Hematopoietic multipotent progenitor cell (in vitro differentiated cells): ENCODE results near the gene GOLGA6L9. TPM values are rescaled to one million over a fixed set of nuclear protein-coding genes. Genes with fewer than 3 reads are reported as not detected.
A peak's percentile ranks its signal among the peaks of the same experiment; 100 is the strongest.
"Not testable (repeated sequence)": the region's sequence is repeated elsewhere in the genome, so short reads cannot be mapped to it uniquely, and the experiment has no call there.

Source experiments
- DNase-seq, 3 donors: peaks; one replicate each; pipeline ENCODE4 v3.0.0-alpha.2; 2011 to 2015; ENCODE audit warnings: low read depth in 2 of 3, low spot score in 2 of 3
- total RNA-seq: library from RNA; depleted of rRNA; stranded (reverse); fragments of >200 nt; gene quantifications from one replicate; pipeline ENCODE4 v1.2.3, GENCODE V29; 2012

The GOLGA6L9 gene, protein sequence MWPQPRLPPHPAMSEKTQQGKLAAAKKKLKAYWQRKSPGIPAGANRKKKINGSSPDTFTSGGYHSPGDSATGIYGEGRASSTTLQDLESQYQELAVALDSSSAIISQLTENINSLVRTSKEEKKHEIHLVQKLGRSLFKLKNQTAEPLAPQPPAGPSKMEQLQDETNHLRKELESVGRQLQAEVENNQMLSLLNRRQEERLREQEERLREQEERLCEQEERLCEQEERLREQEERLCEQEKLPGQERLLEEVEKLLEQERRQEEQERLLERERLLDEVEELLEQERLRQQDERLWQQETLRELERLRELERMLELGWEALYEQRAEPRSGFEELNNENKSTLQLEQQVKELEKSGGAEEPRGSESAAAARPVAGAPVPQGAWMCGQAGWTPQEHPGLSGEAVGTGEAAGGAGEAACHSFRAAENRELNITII
- total RNA-seq, result 1.3 TPM

- not testable (repeated sequence) for DNase-seq
These were observed at the start of gene GOLGA6L9 for GRCh38 chr15:82429693-82430092. Gene GOLGA6L9, plus strand, starts transcription at chr15:82429816. Its CDS starts 264 bp downstream, at chr15:82430080.

DNA sequence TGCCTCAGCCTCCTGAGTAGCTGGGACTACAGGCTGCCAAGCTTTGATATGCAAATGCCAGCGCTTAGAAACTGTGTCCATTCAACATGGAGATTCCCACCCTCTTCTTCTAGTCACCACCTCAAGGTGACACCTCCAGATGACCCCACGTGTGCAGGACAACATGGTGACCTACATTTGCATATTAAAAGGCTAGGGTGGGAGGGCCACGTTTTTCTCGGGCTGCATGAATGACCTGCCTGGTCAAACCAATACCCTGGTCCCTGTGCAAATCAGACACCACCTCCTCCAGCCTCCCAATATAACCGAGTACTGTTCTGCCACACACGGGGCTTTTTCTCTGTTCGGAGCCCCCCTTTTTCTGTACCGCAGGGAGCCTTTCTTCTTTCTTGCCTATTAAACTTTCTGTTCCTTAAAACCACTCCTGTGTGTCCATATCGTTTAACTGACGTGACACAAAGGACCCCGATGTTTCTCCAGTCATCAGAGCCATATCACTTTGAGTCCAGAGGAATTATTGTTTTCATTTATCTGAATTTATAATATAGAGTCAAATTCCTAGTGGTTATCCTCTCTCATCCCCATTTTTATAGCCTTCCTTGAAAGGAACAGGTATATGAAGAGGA is 48.2 kb upstream of the GOLGA6L9 start:
- not testable (repeated sequence) for DNase-seq

DNA sequence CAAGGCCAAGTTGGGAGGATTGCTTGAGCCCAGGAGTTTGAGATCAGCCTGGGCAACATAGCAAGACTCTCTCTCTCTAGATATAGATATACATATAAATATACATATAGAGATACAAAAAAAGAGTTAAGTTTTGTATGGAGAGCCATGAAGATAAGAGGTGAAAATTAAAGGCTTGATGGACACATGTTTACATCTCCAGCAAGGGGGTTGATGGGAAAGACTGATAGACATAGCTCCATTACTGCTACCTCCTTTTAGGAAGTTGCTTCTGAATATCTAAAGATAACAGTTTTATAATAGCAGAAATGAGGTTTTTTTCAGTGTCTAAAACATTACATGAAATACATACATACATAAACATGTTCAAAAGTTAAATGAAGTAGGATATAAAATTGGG is 42.4 kb upstream of the GOLGA6L9 start:
- not testable (repeated sequence) for DNase-seq

GRCh38 chr15:82390152-82390551 is 39.5 kb upstream of the GOLGA6L9 start:
- DNase-seq, result not testable (repeated sequence)

DNA sequence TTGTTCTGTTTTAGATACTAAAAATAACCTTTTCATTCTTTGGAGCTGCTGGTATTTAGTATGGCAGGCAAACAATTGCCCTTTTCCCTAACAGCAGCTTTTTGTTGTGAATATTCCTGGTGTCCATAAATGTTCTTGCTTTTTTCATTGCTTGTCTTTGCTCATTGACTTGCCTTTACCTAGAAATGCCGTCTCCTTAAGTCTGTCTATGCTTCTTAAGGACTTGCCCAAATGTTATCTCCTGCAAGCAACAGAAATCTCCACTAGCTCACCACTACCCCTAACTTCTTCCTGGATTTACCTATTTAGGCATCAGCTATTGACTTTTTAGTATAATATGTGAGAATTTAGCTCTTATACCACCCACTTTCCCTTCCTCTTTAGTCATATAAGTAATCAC is 37.5 kb upstream of the GOLGA6L9 start:
- DNase-seq, result not testable (repeated sequence)

GRCh38 chr15:82393671-82394070 is 35.9 kb upstream of the GOLGA6L9 start:
- DNase-seq, result no peak

DNA sequence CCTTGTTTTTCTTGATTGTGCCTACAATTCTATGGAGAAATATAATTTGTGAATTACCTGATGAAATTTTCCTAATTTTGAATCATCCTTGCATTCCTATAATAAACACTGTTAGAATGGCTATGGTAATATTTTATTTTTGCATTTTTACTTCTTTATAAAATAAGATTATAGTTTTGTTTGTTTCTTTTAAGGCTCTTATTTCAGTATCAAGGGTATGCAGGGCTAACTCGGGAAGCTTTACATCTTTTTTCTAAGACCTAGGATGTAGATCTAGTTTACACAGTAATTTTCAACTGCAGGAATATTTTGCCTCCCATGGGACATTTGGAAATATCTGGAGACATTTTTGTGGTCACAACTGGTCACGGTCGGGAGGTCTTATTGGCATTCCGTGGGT is 33.8 kb upstream of the GOLGA6L9 start:
- not testable (repeated sequence) for DNase-seq

GRCh38 chr15:82397817-82398216 is 31.8 kb upstream of the GOLGA6L9 start:
- DNase-seq, result no peak

- DNase-seq, result no peak
These were observed 30.8 kb upstream of the GOLGA6L9 start for GRCh38 chr15:82398785-82399184.

- DNase-seq, result peak in 2 of 3 donors; percentile 5 to 61
These were observed 30.1 kb upstream of the GOLGA6L9 start for GRCh38 chr15:82399366-82400103.

DNA sequence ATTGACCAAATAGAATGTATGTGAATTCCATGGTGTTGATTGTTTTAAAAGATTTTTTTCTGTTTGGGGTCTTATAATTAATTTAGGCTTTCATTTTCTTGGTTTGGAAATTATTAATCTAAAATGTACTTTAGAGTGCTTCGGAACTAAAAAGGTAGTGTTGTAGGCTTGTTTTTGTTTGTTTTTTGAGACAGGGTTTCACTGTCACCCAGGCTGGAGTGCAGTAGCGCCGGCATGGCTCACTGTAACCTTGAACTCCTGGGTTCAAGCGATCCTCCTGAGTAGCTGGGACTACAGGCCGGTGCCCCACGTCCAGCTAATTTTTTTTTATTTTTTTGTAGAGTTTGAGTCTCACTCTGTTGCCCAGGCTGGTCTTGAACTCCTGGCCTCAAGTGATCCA is 27.7 kb upstream of the GOLGA6L9 start:
- not testable (repeated sequence) for DNase-seq

DNA sequence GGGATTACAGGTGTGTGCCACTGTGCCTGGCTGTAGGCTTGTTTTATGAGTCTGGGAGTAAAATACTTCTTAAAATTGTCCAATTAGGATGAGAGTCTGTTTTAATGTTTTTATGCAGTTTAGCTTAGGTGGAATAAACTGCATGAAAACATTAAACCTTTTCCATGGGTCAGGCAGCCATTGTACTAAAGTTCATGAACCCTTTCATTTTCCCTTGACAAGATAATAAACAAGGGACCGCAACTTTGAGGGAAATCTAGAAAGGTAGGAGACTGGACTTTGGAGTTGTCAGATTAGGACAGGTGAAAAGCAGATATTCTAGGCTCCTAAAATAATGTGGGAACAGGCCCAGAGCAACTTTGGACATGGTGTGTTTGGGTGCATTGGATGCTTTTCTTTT is 27.3 kb upstream of the GOLGA6L9 start:
- DNase-seq, result not testable (repeated sequence)

- DNase-seq, result not testable (repeated sequence)
These were observed 23.4 kb upstream of the GOLGA6L9 start for GRCh38 chr15:82406211-82406610.

GRCh38 chr15:82410306-82410705 is 19.3 kb upstream of the GOLGA6L9 start:
- not testable (repeated sequence) for DNase-seq

DNA sequence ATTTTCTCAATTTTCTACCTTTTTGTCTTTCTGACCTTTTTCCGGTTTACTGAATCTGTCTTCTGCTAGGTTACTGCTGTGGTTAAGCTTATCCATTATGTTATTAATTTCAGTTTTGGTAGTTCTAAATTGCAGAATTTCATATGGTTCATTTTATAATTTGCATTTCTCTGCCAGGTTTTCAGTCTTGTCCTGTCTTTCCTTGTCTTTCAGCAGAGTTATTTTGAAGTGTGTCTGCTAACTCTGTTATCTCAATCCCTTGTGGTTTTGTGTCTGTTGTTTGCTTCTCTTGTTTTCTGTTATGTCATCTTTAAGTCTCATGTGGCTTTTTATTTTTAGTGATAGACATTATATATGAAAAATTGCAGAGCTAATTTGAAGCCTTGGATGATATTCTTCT is 18.0 kb upstream of the GOLGA6L9 start:
- not testable (repeated sequence) for DNase-seq

GRCh38 chr15:82414525-82415191 is 15.0 kb upstream of the GOLGA6L9 start:
- DNase-seq, result not testable (repeated sequence)

DNA sequence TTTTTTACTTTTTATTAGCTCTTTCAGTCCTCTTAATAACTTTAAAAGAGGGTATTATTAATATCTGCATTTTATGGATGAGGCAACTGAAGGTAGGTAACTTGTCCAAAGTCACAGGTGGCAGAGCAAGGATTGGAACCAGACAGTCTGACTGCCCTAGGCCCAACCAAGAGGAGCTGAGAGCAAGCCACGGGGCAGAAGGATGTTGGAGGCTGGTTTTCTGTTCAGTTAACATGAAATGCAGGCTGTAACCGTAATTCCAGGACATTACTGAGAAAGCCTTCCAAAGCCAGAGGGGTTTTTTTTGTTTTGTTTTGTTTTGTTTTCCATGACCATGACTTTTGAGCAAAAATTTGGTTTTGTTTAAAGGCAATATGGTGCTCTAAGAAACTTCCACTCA is 9.1 kb upstream of the GOLGA6L9 start:
- DNase-seq, result not testable (repeated sequence)

DNA sequence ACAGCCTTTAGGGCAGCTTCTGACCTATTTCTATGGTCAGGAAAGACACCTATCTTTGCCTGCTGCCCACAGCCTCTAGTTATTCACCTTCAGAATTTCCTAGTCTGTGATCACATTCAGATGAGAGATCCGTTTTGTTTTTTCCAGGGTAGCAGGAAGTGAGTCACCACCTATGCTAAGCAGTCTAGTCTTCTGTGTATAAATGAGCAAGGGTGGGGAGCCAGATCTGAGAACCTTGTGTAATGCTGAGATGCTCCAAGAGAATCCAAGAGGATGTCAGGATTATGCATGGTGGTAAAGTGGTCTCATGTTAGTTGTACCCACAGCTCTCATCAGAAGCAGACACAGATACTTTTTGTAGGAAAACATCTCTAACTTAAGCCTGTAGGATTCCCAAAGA is 8.7 kb upstream of the GOLGA6L9 start:
- not testable (repeated sequence) for DNase-seq

DNA sequence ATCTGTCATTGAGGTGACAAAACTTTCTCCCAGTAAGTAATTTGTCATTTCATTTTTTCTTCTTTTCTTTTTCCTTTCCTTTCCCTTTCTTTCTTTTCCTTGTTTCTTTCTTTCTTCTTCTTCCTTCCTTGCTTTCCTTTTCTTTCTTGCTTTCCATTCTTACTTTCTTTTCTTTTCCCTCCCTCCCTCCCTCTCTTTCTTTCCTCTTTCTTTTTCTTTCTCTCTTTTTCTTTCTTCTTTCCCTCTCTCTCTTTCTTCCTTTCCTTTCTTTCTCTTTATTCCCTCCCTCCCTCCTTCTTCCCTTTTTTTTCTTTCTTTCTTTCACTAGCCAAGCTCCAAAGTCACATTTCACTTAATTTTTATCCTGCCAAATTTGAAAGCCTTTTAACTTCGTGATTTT is 2.5 kb upstream of the GOLGA6L9 start:
- DNase-seq, result not testable (repeated sequence)

DNA sequence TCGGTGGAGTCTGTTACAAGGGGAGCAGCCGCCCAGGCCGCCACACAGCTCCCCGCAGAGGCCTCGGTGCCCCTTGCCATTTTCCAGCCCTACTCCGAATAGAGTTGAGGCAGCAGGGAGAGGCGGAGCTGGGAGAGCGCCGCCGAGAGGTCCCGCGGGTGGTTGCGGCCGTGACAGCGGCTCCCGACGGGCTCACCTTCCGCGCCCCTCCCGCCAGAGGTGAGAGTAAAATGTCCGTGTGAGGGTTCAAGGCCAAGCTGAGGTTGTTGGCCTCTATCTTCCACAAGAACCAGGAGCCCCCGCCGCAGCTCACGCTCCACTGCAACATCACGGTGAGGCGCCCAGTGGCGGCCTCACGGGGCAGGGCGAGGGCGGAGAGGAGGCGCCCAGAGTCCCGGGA is 15.8 kb downstream of the GOLGA6L9 start:
- not testable (repeated sequence) for DNase-seq

DNA sequence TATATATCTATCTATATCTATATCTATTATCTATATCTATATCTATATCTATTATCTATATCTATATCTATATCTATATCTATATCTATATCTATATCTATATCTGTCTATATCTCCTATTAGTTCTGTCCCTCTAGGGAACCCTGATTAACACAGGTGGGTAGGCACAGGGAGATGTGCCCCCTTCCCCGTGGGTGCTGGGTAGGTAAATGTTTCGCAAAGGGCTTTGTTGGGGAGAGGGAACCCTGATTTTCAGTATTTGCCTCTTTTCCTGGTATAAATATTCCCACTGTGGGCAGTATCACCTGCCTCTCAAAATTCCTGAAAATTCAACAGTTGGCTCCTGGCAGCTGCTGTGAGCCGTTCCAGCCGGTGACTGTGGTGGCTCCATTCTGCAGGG is 27.7 kb downstream of the GOLGA6L9 start:
- DNase-seq, result not testable (repeated sequence)
